OCI-M2 (cell line): ENCODE results near the gene ZNF511.

Experiments used
- DNase-seq: peaks from one replicate; lab custom pipeline; 2025; ENCODE audit not compliant: unreplicated experiment; lab: John Stamatoyannopoulos, UW

The ZNF511 gene

DNA sequence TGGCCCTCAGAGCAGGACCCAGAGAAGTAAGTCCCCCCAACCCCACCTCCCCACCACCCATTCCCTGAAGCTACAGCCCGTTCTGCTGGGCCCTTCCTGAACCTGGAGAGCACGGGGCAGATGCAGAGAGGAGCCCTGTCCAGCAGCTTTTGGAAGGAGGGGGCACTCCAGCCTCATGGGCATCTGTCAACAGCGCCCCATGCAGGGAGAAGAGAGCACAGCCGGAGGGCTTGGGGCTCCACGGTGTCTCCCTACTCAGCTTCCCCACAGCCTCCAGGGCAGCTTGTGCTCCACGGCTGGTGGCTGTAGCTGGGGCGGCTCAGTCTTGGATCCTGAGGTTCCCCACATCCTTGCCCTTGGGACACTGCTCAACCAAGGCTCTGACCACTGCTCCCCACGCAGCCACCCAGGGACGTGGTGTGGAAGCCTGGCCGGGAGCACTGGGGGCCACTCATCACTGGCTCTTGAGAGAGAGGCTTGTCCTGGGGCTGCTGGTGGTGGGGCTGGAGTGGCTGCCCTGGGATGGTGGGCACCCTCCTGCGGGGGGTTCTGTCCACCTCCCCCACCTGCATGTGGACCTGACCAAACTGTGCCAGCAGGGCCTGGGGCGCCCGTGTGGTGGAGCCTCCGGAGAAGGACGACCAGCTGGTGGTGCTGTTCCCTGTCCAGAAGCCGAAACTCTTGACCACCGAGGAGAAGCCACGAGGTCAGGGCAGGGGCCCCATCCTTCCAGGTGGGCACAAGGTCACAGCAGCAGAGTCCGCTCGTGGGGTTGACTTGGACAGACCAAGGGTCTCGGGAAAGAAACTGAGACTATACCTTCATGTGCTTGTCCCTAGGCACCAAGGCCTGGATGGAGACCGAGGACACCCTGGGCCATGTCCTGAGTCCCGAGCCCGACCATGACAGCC is 42.9 kb downstream of the ZNF511 start:
- no peak for DNase-seq

DNA sequence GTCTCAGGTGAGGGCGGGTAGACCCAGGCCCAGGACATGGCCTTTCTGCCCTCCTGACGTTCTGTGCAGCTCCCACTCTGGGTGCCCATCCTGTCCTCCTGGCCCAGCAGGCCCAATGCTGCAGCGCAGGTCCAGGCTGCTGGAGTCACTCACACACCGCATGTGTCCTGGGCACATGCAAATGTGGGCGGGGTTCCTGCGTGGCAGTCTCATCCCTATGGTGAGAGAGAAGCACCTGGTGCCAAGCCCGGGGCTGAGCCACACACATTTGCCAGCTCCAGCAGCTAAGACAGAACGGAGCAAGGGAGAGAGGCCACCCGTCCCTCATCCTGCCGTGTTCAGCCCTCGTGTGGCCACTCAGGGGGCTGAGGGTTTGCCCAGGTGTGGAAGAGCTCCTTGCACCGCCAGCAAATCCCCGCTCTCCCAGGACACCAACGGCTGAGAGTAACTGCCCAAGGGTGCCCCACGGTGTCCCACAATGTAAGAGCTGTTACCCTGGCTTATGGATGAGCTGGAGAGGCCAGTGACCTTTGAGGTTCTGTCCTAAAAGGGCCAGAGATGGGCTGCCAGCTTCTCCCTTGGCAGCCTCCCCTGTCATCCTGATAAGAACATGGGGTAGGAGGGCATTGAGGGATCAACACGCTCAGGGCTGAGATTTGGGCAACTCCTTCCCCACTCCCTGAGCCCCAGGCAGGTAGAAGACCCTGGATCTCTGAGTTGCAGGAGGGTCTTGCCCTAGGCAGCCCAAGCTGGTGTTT is 44.7 kb downstream of the ZNF511 start:
- DNase-seq, result no peak

DNA sequence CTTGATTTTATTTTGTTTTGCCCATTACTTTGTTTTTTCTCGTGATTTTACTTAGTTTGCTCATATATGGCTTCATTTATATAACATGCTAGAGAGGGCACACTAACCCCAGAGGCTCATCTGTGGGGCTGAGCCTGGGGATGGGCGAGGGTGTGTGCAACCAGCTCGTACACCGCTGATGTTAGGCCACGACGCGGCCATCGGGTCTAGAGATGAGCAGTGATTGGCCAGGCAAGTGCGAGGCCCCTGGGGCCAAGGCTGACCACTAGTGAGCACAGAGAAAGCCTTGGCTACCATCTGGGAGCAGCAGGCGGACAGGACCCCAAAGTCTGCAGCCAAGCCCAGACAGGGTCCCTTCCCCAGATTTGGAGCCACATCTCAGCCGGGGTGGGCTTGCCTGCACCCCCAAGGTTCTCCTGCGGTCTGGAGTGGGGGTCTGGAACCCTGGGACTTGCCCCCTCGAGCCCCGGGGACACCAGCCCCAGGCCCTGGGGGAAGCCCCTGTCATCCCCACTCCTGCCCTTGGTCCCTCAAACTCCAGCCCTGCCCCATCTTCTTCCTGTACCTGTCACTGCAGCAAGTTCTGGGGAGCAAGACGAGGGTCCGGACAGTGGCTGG is 45.4 kb downstream of the ZNF511 start:
- no peak for DNase-seq

DNA sequence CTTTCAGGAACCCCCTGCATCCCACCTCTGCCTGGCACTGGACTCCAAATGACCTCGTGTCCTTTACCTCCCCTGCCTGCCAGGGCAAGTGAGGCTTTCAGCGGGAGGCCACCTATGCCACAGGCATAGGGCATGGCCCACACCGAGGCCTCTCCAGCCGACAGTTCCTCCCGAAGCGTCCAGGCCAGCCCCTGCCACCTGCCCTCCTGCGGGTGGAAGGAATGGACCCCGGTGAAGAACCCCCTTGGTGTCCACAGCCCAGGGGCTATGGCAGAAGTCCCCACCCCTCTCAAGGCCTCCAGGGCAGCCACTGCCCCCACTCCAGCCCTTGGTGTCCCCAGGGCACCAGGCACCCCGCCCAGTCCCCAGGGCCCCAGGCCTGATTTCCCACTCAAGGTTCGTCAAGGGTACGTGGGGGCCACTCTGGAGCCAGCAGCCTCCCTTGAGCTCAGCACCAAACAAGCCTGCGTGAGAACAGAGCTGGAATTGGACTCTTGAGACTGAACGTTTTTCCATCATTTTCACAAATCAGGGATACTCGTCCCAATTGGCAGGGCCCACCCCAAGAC is 46.0 kb downstream of the ZNF511 start:
- DNase-seq, result no peak

DNA sequence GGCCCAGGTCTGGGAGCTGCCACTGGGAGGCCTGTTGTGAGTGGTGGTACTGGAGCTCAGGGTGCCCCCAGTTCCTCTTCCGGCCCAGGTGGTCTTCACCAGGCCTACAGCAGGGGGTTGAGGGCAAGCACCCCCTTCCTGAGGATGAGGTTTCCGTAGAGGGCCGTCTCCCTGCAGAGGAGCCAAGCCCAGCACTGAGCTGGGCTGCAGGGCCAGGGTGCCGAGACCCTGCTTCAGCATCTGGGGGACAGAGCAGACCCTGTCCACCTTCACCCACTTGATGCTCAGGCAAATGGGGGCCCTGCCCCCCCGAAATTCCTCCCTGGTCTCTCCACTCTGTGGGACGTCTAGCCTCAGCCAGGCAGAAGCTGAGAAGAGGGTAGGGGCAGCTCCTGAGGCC is 46.6 kb downstream of the ZNF511 start:
- no peak for DNase-seq

DNA sequence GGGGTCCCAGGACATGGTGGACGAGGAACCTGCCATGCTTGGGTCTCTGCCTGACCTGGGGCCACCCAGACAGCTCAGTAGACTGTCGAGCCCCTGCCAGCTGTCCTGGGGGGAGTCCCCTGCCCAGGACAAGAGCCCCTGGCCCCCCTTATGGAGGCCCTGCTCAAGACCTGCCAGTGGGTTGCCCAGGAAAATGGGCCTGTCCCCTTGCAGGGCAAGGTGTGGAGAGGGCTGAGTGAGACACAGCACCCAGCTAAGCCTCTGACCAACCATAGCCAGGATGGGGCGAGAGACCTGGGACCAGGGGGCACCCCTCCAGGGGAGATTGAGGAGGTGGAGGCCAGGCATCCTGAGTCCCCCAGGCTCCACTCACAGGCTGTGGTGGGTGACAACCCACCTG is 47.3 kb downstream of the ZNF511 start:
- DNase-seq, result no peak

DNA sequence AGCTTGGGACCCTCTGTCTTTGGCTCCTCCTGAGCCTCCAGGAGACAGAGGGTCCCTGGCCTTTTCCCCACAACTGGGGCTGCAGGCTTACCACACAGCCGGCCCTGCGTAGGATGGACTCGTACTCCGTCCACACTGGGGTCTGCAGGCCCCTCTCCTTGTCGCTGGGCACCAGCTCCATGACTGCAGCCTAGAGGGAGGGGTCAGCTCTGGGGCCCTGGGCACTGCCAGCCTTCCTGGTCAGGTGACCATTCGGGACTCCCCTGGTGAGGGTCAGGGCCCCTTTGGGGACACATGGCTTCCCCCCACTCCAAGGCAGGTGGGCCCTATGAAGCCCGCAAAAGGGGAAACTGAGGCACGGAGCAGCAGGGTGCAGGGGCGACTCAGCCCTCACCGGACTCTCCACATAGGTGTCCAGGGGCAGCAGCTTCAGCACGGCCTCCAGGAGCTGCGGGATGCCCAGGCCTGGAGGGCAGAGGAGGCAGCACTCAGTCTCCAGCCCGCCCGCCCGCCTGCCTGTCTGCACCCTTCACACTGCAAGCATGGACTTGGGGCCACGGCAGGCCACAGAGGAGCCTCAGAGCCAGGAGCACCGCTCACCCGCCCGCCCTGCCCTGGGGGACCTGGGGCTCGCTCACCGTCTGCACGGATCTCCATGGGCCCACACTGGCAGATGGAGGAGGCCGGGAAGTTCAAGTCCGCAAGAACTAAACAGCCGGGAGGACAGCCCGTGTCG is 48.0 kb downstream of the ZNF511 start:
- DNase-seq, result no peak

DNA sequence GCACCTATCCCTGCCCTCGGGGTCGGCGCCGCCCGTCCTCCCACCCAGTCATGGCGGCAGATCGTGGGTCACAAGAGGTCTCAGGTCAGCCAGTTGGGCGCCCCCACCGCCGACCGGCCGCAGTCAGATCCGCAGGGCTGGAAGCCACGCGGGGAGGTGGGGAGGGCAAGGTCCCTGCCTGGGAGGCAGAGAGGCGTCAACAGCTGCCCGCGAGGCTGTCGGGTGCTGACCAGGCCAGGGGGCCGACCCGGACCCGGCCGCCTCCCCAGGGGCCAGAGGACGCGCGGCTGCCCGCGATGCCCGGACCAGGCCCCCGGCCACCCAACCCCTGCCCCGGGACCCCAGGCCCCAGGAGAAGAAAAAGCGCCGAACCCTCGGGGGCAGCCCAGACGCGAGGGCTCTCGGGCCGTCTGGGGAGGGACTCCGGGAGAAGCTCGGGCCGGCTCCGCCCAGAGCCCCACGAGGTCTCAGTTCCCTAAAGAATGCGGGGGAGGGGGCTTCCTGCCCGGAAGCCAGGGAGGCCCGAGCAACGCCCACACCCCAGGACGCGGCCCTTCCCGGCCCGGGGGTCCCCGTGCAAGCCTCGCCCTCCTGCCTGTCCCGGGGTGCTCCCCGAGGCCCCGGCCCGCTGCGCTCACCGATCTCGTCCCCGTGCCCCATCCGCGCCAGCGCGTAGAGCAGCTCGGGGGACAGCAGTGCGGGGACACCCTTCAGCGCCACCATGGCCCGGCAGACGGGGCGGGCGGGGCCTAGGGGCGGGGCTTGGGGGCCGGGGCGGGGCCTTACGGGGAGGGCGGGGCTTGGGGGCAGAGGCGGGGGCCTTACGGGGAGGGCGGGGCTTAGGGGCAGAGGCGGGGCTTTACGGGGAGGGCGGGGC is 48.8 kb downstream of the ZNF511 start, which contains the start of gene FUOM:
TSS of gene FUOM (minus strand) at position 735 of the 877 bp plus-strand sequence. CDS start at position 723, 12 bp downstream.
- no peak for DNase-seq

DNA sequence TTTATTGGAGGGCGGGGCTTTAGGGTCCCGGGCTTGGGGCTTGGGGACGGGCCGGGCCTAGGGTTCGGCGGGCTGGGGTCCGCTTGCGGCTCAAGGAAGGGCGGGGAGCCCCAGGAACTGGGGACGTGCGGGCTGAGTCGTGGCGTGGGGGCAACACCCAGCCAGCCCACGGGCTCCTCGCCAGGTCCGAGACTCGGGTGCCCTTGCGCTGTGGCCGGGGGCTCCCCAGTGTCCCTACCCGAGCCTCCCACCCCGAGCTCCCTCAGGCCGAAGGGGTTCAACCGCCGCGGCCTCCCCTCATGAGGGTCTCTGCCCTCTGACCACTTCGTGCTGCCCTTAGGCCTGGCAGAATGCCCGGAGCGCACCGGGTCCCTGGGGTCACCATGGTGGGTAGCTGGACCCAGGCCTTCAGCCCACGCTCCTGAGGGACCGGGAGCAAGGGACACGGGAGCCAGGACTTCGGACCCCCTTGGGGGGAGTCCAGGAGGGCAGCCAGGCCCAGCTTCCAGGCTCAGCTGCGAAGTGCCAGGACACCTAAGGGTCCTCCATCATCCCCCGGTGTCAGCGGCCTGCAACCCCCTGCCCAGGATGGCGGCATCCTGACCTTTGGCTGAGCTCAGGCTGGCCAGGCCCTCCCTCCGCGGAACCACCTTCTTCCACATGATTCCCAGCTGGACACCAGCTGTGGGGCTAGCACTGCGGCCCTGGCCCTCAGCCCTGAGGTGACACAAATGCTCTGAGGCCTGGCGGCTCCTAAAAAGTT is 49.6 kb downstream of the ZNF511 start:
- DNase-seq, result no peak

DNA sequence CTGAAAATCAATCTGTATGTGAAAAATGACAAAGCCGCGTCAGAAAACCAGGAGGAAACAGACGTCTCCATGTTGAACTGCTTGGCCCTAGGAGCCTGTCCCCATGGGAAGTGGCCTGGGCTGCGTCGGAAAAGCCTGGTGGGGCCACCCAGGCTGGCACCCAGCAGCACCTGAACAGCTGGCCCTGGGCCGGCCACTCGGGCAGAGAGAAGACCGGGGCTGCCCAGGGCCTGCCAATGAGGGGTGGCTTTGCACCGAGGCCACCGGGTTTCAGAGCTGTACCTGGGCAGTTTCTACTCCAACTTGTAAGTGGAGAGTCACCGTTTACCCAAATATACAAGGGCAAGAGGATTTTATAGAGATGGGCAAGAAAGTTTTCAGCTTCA is 50.2 kb downstream of the ZNF511 start:
- no peak for DNase-seq

DNA sequence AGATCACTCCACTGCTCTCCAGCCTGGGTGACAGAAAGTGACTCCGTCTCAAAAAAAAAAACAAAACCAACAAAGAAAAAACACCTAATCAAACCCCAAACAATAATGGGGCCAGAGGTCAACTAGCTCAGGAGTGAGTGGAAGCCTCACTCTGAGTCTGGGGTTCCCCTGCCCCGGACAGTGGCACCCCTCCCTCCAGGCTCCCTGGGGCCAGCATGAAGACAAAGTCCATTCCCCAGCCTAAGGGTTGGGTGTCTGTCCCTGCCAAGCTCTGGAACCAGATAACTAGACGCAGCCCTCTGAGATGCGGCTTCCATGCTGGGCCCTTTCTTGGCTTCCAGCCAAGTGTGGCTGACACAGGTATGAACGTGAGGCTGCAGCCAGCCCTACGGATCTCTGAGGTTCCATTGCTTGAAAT is 50.8 kb downstream of the ZNF511 start:
- no peak for DNase-seq

DNA sequence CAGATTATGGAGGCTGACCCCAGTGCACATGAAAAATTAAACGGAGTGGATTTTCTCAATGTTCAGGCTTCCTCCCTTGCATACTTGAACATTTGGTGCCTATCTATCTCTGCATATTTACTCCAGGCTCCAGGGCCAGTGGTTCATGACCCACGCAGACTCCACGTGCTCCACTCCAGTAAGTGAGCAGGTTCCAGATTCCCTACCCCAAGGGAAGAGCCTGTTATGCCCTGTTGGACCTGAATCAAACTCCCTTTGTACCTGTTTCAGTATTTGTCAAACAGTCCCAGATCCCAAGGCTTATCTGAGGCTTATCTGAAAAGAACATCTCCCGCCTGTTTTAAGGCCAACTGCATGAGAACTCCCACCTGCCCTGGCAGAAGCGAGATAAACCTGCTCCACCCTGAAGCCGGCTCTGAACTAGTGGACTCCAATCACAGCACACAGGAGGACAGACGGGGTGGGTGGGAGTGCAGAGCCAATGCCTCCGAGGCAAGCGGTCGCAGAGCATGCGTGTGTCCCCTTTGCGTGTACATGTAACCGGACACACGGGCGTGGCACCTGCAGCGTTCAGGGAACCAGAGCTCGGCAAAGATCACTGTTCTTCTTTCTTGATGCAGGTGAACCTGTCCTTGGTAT is 51.4 kb downstream of the ZNF511 start:
- no peak for DNase-seq

DNA sequence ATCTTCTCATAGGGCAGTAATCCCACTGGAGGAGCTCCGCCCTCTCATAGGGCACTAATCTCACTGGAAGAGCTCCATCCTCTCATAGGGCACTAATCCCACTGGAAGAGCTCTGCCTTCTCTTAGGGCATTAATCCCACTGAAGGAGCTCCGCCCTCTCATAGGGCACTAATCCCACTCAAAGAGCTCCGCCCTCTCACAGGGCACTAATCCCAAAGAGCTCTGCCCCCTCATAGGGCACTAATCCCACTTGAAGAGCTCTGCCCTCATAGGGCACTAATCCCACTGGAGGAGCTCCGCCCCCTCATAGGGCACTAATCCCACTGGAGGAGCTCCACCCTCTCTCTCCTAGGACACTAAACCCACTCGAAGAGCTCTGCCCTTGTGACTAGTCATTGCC is 52.5 kb downstream of the ZNF511 start:
- no peak for DNase-seq

DNA sequence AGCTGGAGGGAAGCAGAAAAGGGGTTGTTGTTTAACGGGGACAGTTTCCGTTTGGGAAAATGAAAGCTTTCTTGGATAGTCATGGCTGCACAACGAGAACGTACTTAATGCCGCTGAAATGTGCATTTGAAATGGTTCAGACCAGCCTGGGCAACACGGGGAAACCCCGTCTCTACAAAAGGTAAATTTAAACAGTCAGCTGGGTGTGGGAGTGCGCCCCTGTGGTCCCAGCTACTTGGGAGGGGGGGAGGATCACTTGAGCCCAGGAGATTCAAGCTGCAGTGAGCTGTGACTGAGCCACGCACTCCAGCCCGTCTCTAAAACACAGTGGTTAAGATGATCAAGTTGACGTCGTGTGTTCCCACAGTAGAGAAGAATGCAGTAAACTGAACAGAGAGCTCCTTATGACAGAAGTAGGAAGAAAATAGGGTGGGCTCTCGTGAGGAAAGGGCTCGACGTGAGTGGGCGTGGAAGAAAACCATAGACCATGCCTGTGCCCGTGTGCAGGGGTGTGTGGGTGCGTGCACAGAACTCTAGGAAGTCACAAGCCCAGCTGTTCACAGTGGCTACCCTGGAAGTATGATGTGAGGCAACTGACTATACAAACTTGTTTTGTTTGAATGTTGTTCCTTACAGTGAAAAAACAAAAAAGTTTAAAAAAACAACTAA is 53.2 kb downstream of the ZNF511 start:
- no peak for DNase-seq
